OCI-LY1 (cell line): ENCODE measurements around the gene ZNF197.

ENCODE experiments used
- H2AFZ ChIP-seq: fragments of 200-600 bp; sonication (generic), shearing (Covaris generic); 2 replicates; pipeline ENCODE4 v1.6.0; 2014; ENCODE audit warnings: antibody characterized with exemption, mild to moderate bottlenecking, low read length
- H3F3A ChIP-seq: fragments of 200-600 bp; sonication (generic), shearing (Covaris generic); 2 replicates; pipeline ENCODE4 v1.6.0; 2014; ENCODE audit warnings: mild to moderate bottlenecking, antibody characterized with exemption, low read length, moderate library complexity; ENCODE audit not compliant: insufficient read depth
- H3K27ac ChIP-seq: fragments of 200-600 bp; sonication (generic); 2 replicates; pipeline ENCODE4 v1.5.1; 2014; ENCODE audit warnings: low read length, mixed run types, mild to moderate bottlenecking, low read depth; ENCODE audit not compliant: poor library complexity, severe bottlenecking
- H3K27me3 ChIP-seq: fragments of 200-600 bp; sonication (generic); 2 replicates; pipeline ENCODE4 v1.6.0; 2014; ENCODE audit warnings: antibody characterized with exemption, mild to moderate bottlenecking, low read length, moderate library complexity; ENCODE audit not compliant: insufficient read depth
- H3K36me3 ChIP-seq: fragments of 200-600 bp; sonication (generic); 2 replicates; pipeline ENCODE4 v1.6.1; 2014; ENCODE audit warnings: mild to moderate bottlenecking, antibody characterized with exemption, low read length, moderate library complexity, mixed read lengths; ENCODE audit not compliant: insufficient read depth
- H3K4me1 ChIP-seq: fragments of 200-600 bp; sonication (generic); 2 replicates; pipeline ENCODE4 v1.5.1; 2014; ENCODE audit warnings: mild to moderate bottlenecking, low read length, moderate library complexity; ENCODE audit not compliant: insufficient read depth, severe bottlenecking
- H3K4me2 ChIP-seq: fragments of 200-600 bp; sonication (generic), shearing (Covaris generic); 2 replicates; pipeline ENCODE4 v1.6.1; 2014; ENCODE audit warnings: low read length
- H3K4me3 ChIP-seq: fragments of 200-600 bp; sonication (generic); 2 replicates; pipeline ENCODE4 v1.5.1; 2014; ENCODE audit warnings: low read length, low read depth, mild to moderate bottlenecking, mixed read lengths; ENCODE audit not compliant: poor library complexity, severe bottlenecking
- H3K79me2 ChIP-seq: fragments of 200-600 bp; shearing (Covaris generic); 2 replicates; pipeline ENCODE4 v1.6.1; 2016; ENCODE audit warnings: mixed run types, low read length, mixed read lengths; ENCODE audit not compliant: insufficient read depth
- H3K9ac ChIP-seq: fragments of 200-600 bp; sonication (generic), shearing (Covaris generic); 2 replicates; pipeline ENCODE4 v1.6.1; 2014; ENCODE audit warnings: mild to moderate bottlenecking, low read length, mixed read lengths
- H3K9me2 ChIP-seq: fragments of 200-600 bp; sonication (generic), shearing (Covaris generic); 2 replicates; pipeline ENCODE4 v1.6.1; 2014; ENCODE audit warnings: low read depth, mild to moderate bottlenecking, low read length, mixed read lengths
- H3K9me3 ChIP-seq: fragments of 200-600 bp; shearing (Covaris generic); 2 replicates; pipeline ENCODE4 v1.6.1; 2014; ENCODE audit warnings: low read length, mixed read lengths
- H4K20me1 ChIP-seq: fragments of 200-600 bp; sonication (generic), shearing (Covaris generic); 2 replicates; pipeline ENCODE4 v1.6.0; 2016; ENCODE audit warnings: mild to moderate bottlenecking, low read length; ENCODE audit not compliant: insufficient read depth
- CTCF ChIP-seq: fragments of 200-600 bp; sonication (generic), shearing (Covaris generic); IDR thresholded peaks from 2 replicates; pipeline ENCODE4 v1.5.1; 2017; ENCODE audit warnings: mild to moderate bottlenecking, antibody characterized with exemption, low read length, moderate library complexity, mixed read lengths
- EZH2 ChIP-seq: fragments of 200-600 bp; sonication (generic), shearing (Covaris generic); IDR thresholded peaks from 2 replicates; pipeline ENCODE4 v1.8.0; 2017; ENCODE audit warnings: borderline replicate concordance, mixed run types, mild to moderate bottlenecking, antibody characterized with exemption, low read length, moderate library complexity, mixed read lengths

Gene ZNF197

GRCh38 chr3:44632193-44632592 is 7.4 kb downstream of the ZNF197 start:
- Histone ChIP-seq H3K4me1 (no peaks in the 10 kb centered on the region), H3K9me2 (no peaks in the 10 kb centered on the region), H3K27ac (no peak overlapping the region), H3F3A (no peaks in the 10 kb centered on the region), H3K9me3 (no peaks in the 10 kb centered on the region), H2AFZ (no peak overlapping the region), H3K4me2 (no peak overlapping the region), H4K20me1 (no peaks in the 10 kb centered on the region), H3K36me3 (peaks cover 47% of the 10 kb centered on the region), H3K9ac (no peak overlapping the region), H3K4me3 (no peak overlapping the region), H3K79me2 (no peaks in the 10 kb centered on the region), H3K27me3 (no peaks in the 10 kb centered on the region)
- TF ChIP-seq CTCF (no peak), EZH2 (no peak)

GRCh38 chr3:44642337-44642736 is 17.5 kb downstream of the ZNF197 start:
- Histone ChIP-seq H3K4me3 (no peak overlapping the region), H3K4me2 (no peak overlapping the region), H2AFZ (no peak overlapping the region), H3K9me2 (no peaks in the 10 kb centered on the region), H3K4me1 (no peaks in the 10 kb centered on the region), H3K27ac (no peak overlapping the region), H4K20me1 (no peaks in the 10 kb centered on the region), H3K27me3 (no peaks in the 10 kb centered on the region), H3F3A (no peaks in the 10 kb centered on the region), H3K9ac (no peak overlapping the region), H3K79me2 (no peaks in the 10 kb centered on the region), H3K36me3 (peaks cover 49% of the 10 kb centered on the region), H3K9me3 (peaks cover 21% of the 10 kb centered on the region)
- TF ChIP-seq CTCF (no peak), EZH2 (no peak)

- H3K27me3 ChIP-seq = no peaks in the 10 kb centered on the region
- H3K4me3 ChIP-seq = no peak overlapping the region
- peaks cover 5% of the 10 kb centered on the region for H3K4me1 ChIP-seq
- H3K9me2 ChIP-seq = no peaks in the 10 kb centered on the region
- H3K9me3 ChIP-seq = peaks cover 21% of the 10 kb centered on the region
- TF ChIP-seq EZH2 = no peak
- no peak for TF ChIP-seq CTCF
- H3K36me3 ChIP-seq = peaks cover 43% of the 10 kb centered on the region
- H3K27ac ChIP-seq = no peak overlapping the region
- H3F3A ChIP-seq = no peaks in the 10 kb centered on the region
- no peaks in the 10 kb centered on the region for H4K20me1 ChIP-seq
- H3K4me2 ChIP-seq = no peak overlapping the region
- H3K79me2 ChIP-seq = no peaks in the 10 kb centered on the region
- no peak overlapping the region for H2AFZ ChIP-seq
- no peak overlapping the region for H3K9ac ChIP-seq
Measured at GRCh38 chr3:44643024-44643423, 18.2 kb downstream of the ZNF197 start.
